ENCODE data around the gene WDR4.

The WDR4 gene

GRCh38 chr21:42873096-42873495 lies 6.2 kb downstream of the WDR4 start:
- DNase-seq, result no peak

GRCh38 chr21:42868196-42868595 lies 11.1 kb downstream of the WDR4 start:
- no peak for DNase-seq

DNA sequence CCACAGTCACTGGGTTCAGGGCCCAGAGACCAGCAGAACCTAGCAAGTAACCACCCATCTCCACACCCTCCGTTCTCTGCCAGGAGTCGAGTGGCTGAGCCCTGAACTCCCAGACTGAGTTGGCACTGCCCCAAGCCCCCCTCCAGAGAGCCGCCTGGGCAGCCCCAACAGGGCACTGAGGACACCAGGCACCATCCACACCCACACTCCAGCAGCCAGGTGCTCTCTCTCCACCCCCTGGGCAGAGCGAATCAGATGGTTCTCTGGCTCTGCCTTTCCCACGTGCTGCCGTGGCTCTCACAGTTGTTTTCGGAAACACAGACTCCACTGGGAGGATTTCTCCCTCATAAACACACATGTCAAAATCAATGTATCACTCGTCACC lies 13.6 kb downstream of the WDR4 start:
- no peak for DNase-seq

GRCh38 chr21:42864815-42865775 lies 14.2 kb downstream of the WDR4 start:
- no peak for DNase-seq

DNA sequence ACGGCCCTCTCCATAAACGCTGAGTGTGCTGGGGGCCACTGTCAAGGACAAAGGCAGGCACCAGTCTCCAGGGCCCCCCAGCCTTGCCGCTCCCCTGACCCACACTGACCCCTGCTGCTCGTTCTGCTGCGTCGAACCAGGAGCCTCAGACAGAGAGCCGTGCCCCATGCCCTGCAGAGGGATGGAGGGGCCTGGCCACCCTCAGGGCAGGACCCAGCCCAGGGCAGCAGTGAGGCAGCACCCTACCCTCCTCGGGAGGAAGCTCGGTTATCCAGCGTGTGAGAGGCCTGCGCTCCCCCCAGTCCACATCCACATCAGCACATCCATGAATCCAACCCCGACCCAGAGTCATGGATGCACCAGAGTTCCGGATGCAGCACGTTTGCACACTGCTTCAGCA lies 15.1 kb downstream of the WDR4 start:
- no peak for DNase-seq

DNA sequence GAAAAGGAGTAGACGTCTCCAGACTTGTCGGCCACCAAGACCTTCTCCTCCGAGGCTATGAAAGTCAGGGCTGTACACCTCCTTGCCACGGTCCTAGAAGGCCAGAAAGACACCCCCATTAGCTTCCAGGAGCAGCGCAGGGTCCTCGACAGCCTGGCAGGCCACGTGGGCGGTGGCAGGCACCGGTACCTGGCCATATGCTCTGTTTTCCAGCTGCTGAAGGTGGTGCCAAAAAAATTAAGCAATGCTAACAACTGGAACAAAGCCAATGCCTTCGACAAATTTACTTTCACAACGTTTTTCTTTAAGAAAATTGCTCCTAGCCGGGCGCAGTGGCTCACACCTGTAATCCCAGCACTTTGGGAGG lies 15.9 kb downstream of the WDR4 start:
- no peak for DNase-seq

DNA sequence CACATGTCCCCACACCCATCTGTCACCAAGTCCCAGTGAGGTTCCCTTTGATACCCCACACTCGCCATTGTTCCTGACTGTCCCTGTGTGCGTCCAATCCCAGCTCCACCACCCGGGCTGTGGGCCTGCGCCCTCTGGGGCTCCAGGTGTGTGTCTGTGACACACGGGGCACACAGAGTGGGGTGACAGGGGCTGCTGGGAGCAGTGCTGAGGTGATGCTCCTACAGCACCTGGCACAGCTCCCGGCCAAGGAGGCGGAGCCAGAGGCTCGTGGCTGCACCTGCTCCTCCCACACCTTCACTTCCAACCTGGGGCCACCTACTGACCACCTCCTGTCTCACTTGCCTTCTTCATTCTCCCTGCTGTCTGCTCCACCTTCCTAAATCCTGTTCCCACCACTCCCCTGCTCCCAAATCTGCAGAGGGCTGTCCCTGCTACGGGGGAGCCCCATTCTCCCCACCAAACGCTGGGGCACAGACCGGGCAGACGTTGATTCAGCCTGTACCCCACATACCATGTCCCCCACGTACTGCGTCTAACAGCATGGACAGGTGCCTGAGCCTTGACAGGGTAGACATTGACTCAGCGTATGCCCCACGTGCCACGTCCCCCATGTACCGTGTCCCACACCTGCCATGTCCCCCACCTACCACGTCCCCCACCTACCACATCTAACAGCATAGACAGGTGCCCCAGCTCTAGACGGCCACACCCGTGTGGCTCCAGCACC lies 16.4 kb downstream of the WDR4 start:
- DNase-seq, result no peak

DNA sequence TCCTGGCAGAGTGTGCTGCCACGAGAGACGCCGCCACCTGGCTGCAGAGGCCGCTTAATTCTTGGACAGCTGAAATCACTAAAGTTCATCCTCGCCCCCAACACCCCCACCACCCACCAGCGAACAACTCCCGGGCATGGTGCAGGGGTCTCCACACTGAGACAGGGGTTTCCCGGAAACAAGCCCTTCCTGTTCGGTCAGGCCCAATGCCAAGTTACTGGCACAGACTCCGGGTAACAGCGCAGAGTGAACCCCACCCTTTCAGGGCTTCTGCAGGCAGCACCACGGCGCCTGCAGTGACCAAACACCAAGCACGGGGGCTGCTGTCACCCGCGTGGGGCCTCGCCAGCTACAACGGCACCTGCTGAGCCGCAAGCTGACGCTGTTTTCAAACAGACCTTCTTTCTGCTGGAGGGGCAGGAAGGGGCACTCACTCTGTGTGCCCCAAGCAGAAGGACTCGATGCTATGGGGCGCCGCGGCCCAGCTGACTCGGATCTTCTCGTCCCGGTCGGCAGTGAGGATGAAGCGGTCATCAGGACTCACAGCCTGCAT lies 17.4 kb downstream of the WDR4 start:
- no peak for DNase-seq

- DNase-seq, result no peak
These were observed 18.0 kb downstream of the WDR4 start for GRCh38 chr21:42861311-42861847.

DNA sequence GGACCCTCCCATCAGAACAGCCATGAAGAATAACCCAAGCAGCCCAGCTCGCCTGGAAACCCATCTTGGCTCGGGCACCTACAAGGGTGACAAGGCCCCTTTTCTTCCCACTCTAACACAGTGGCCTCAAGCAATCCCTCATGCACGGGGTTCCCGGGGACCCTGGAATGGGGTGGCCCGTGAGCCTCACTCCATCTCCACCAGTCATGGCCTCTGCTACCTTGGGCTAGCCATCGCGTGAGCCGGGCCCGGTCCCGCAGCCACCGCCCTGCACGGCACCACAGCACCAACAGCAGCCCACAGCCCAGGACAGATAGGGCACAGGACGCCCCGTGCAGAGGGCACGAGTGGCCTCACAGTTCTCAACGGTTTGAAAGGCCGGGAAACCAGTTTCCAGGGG lies 19.0 kb downstream of the WDR4 start:
- no peak for DNase-seq

DNA sequence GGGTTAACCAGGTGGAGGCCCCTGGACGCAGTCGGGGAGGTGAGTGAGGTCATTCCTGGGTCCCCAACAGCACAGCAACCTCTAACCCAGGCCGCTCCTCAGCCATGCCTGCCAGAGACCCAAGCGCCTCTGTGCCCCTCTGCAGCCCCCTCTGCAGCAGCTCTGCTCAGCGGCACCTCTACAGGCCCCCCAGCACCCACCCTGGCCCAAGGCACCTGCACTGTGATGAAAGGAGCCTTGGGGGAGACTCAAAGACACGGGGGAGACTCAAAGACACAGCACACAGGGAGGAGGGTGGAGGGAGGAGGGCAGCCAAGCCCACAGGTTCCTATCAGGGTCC lies 19.5 kb downstream of the WDR4 start:
- DNase-seq, result no peak

DNA sequence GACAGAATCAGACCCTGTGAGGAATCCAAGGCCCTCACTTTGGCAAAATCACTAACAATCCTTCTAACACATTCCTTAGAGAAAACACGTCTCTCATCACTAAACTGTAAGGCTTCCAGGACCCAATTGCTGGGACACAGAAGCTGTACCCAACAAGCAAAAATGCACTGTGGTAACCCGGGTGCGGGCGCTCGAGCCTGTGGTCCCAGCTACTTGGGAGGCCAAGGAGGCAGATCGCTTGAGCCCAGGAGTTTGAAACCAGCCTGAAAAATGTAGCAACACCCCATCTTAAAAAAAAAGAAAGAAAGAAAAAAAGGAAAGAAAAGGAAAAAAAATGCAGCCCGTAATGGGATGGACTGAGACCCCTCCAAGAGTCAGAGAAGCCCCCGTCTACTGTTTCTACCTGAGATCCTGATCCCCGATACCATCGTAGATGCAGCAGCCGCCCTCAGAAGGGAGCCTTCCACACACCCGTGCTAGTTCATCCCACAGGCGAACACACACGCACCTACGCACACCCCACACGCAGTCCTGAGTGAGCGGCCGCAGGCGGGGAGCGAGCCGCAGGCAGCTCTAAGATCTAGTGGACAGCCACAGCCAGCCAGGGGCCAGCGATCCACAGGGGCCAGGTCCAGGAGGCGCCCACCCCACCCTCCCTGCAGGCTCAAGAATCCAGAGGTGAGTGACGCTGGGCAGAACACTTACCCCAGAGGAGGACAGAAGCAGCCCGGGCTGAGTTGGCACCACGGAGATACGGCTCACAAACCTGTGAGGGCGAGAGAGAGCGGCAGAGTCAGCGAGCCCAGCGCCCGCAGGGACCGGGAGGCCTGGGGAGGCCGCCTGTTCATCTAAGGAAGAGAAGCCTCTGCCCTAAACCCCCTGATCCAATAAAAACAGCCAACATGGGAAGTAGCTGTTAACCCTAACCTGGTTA lies 20.1 kb downstream of the WDR4 start:
- no peak for DNase-seq

DNA sequence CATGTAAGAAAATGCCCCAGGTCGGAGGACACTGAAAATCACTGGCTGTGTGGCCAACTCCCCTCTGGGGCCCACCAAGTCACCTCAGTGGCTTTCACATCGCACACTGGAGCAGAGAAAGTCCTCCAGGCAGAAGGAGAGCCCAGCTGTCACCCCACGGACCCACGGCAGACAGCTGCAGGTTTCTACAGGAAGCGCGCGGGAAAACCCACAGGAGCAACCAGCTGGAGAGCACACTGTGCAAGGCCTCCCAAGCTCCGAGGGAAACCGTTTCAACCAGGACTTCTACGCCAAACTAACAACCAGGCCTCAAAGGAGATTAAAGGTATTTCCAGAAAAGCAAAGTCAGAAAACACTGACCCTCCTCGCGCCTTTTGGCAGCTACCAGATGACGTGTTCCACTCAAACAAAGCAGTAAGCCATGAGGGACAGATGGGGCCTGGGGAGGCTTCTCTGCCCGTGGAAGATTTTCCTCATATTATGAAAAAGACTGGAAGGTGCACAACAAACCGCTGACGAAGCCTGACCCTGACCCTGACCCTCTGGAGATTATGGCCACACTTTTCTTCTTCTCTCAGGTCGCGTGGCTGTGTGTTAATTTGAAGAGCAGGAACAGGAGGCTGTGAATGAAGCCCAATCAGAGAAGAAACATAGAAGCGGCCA lies 21.0 kb downstream of the WDR4 start:
- no peak for DNase-seq

DNA sequence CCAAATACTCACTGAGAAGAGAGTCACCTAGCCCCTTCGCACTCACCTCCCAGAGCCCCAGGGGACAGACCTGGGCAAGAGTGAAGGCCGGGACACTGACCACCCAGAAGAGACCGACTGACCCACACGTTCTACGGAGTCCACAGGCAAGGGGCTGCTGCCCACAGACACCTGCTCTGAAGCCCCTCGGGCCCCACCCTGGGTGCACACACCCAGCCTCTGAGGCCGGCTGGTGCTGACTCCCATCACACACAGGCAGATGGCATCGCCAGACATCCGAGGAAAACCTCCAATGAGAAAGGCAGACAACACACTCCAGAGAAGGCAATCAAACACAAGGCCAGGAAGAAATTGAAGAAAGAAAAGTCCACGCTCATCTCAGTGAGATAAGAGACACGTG lies 22.1 kb downstream of the WDR4 start:
- DNase-seq, result no peak

DNA sequence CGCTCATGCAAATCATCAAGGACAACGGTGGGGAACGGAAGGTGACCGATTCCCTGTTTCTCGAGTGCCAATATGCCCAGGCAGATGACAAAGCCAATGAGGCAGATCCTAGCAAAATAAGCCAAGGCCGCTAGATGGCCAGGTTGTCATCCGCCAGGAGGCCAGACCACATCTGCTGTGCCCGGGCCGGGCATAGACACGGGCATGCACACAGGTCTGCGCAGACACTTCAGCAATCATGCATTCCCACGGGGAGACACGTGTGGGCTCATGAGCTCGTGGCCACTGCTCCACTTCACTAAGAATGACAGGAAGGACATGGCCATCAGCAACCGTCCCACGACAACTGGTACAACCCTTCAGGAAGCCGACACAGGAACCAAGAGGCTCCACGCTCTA lies 23.4 kb downstream of the WDR4 start:
- DNase-seq, result no peak

DNA sequence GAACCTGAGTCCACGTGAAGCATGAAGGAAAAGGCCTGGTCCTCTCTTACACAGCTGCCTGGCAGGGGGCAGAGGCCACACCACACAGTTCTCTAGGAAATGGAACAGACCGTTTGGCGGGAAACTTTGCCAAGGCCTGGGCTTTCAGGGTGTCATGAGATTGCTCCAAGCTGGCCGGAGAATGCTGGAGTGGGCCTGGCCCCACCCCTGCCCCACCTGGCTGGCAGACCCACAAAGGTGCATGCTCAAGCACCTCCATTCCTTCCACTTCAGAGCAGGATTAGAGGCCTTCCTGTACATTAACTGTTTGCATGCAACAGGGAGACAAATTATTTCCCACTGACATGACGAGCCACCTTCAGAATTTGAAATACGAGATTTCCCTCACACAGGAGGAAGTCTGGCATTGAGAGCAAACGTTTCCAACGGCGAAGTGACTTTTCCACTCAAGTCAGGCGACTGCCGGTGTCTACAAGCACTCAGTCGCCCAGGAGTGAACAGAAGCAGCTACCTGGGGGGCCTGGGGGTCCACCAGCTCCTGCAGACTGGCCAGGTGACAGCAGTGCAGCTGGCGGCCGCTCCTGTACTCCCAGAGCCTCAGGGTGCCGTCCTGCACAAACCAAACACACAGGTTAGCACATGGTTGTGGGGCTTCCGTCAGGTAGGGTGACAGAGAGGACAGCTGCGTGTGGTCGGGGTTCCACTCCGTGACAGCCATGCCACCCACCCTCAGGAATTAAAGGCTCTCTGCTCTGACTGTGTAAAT lies 24.0 kb downstream of the WDR4 start:
- no peak for DNase-seq

DNA sequence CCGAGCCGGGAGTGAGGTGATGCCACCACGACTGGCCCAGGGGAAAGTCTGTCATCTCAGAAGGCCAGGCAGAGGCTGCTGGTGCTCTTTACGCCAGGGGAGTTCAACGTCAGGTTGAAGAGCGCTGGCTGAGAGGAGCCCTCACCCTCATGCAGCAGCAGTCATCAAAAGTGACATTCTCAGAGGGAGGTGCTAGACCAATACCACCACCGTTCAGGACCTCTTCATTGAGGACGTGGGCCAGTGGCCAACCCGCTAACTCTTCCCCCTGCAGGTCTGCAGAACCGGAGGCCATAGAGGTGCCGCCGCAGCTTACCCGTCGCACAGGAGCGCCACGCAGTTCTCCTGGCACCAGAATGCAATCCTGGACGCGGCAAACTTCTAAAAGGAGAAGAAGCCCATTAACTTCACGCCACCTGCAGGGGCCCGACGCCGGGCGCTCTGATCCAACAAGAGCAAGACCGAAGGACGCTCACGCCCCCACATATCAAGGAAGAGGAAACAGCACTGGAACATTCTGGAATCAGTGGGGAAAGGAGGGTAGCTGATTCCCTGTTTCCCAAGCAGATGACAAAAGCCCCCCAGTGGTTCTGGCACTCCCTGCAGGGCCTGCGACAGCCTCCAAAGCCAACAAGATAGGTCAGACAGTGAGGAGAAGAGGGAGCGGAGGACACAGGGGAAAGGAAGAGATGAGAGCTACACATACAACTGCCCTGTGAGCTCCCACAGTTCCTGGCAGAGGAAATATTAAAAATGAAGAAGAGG lies 24.9 kb downstream of the WDR4 start:
- DNase-seq, result no peak

DNA sequence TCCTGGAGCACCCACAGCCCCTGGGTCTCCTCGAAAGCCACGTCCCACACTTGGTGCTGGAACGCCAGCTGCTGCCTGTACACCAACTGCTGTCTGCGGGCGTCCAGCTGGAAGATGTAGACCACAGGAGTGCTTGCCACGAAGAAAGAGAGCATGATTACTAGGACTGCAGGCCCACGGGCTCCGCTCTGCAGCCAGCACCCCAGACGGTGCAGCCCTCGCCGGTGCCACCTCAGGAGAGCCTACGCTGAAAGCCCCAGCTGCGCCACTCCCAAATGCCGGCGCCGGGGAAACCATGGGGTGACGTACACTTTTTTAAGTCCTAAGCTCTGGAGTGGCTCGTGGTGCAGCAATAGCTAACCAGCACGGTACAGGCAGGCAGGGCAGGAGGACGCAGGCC lies 25.7 kb downstream of the WDR4 start:
- DNase-seq, result no peak

DNA sequence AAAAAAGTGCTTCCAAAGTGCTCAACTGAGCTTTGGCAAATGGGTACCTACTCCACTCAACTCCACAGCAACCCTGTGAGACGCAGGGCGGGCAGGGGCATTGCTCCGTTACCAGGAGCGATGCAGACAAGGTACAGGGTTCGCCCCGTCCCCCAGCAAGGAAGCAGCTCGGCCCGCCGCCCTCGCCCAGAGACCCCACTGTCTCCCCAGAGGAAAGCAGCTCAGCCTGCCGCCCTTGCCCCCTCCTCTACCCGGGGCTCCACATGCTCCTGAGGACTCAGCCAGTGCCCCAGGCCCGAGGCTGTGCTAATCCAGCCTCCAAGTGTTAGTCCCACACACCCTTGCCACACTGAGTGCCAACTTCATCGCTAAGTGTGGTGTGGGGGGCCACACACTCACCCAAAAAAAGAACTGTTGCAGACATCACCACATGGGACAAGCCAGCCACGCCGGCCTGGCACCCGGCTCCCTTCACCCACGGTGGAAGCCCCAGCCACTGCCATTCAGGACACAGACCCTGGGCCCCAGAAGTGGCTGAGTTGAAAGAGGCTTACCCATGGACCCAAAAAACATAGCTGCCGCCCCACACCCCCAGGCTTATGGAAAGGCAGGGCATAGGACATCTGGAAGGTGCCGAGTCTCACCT lies 26.3 kb downstream of the WDR4 start:
- no peak for DNase-seq

All from CD4-positive, alpha-beta T cell treated with Interleukin-15 for 1 hour (primary cell).